Occipital lobe (tissue), 2 donors: ENCODE data around the gene ISG20. TPM values are rescaled to one million over a fixed set of nuclear protein-coding genes. Genes with fewer than 3 reads are reported as not detected.

ENCODE experiments used
- DNase-seq: peaks from one replicate; lab custom pipeline; 2025; lab: John Stamatoyannopoulos, UW
- total RNA-seq: library from RNA; depleted of rRNA; stranded (reverse); fragments of >200 nt; gene quantifications from one replicate; pipeline ENCODE4 v1.2.3, GENCODE V29; 2014

Gene ISG20
- total RNA-seq, 1 donor from 2014 or later, result not detected

DNA sequence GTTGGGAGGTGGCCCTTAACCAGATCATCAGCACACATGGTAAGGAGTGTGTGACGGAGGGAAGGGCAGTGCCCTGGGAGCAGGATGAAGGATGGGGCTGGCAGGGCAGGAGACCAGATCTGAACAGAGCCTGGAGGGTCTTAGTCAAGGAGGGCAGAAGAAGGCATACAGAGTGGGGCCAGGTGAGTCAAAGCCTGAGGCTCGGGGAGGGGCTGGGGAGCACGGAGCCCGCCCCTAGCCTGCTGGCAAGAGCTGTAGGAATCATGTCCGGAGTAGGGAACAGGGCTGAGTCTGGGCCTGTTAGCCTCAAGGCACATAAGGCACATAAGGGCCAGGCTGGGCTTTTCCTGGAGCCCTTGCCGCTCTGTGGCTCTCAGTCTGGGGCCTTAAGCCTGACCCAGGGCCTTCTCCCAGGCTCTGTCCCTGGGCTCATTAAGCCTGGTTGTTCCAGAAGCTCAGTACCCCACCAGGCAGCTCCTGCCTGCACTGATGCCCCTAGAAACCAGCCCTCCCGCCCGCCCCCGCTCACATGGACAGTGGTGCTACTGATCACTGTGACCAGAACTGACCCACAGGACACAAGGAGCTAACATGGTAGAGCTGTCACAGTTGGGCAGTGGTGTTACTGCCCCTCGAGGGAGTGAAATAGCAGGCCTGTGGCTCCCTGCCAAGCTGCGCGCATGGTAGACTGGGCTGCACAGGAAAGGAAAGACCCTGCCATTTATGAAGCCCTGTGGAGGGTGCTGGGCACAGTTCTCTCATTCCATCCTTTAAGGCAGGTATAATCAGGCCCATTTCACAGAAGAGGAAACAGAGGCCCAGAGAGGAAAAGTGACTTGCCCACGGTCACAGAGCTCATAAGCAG lies 14.6 kb downstream of the ISG20 start:
- DNase-seq, result no peak

DNA sequence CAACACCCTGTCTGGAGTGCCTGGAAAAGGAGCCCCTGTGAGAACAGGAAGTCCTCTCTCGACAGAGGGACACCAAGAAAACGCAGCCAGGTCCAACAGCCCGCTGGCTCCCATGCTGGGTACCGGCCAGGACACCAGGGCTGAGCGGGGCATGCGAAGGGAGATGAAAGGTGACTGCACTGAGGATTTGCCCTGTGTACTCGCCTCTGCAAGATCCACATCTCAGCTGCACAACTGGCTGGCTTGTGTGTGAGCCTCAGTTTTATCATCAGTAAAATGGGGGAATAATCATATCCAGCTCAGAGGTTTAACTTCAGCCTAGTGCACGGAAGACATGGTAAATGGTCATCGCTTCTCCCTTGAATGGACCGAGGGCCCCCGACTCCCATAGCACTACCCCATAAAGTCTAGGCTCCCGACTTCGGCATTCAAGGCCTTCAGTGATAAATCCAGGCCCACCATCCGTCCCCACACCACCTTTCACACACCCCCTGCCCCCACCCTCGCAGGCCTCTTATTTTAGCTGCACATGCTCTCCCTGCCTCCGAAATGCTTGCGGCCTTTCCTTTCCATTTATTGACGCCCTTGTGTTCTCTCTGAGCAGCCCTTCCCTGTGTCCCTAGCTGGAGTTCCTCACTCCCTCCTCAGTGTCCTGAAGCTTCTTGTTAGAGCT lies 15.8 kb downstream of the ISG20 start:
- no peak for DNase-seq

DNA sequence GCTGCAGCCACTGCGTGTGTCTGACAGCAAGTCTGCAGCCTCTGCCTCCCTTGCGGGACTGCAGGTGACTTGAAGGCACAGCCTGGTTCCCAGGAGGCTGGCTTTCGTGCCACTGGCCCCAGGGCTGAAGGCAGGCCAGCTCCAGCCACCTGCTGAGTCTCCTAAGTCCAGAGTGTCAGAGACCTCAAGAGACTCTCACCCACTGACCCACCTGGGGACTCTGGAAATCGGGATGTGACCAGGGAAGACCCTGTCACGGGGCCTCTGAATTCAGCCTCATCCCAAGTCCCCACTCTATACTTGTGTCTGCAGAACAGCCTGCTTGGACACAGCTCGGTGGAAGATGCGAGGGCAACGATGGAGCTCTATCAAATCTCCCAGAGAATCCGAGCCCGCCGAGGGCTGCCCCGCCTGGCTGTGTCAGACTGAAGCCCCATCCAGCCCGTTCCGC lies 16.3 kb downstream of the ISG20 start:
- DNase-seq, result no peak

DNA sequence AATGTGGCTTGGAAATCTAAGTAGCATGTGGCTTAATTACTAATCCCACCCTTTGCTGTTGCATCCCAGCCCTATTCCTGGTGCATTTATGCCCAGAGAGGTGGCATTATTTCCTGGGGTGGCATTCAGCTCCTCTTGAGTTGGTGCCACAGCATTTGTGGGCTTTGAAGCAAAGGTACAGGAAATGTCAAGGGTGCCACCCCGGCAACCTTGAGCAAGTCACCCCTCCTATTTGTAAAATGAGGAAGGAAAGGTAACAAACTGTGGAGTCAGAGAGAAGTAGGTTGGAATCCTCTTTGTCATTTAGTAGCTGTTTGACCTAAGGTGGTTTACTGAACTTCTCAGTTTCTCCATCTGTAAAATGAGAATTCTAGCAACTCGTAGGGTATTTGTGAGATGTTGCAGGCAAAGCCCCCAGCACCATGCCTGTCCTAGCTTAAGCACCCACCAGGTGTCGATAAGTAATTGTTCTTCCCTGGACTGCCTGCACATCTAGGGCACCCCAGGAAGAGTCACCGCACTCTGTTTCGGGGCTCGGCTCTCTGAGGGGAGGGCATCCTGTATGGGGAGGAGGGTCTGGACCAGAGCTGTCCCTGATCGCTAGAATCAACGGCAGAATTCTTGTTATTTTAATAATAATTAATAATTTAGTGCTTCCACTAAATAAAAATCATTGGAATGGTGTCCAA lies 17.1 kb downstream of the ISG20 start:
- DNase-seq, result no peak

DNA sequence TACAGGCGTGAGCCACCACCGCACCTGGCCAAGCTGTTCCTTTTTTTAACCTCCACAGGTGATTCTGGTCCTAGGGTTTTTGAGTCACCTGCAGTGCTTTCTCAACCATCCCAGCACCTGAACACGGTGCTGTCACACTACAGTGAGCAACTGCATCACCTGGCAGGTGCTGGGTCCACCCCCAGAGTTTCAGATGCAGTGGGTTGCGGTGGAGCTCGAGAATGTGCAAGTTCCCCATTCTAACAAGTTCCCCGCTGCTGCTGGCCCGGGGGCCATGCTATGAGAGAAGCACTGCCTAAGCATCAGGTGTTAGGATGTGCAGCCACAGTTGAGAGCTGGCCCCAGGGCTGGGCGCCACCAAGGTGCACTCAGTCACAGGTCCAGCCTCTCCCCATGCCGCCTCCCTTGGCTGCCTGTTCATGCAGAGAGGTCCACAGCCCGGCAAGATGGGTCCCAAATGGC lies 18.0 kb downstream of the ISG20 start:
- DNase-seq, result no peak

DNA sequence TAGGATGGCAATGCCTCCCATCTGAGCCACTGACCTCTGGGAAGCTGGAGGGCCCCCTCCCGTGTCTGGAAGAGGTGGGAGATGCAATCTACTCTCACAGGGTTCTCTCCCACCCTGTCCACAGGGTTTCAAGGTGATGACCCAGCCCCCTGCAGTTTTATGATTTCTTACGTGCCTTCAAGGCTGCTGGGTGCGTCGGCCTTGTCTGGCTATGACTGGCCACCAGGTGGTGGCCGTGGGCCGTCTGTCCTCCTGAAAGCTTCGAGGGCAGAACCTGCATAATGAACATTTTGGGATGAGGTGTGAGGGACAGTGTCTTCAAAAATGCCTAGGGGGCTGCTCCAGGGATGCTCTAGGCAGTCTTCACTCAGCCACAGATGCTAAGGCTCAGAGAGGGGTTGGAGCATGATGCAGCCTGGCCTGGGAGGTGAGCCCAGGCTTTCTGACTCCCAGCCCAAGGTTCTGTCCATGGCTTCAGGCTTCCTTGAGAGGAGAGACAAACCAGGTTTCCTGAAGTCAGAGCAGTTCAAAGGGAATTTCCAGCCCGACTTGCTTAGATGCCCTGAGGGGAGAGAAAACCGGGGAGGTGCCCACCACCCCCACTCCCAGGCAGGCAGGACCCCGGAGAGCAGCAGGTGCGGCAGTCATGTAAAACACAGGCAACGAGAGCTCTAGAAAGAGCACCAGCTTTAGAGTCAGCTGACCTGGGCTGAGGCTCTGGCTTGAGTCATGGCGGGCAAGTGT lies 18.7 kb downstream of the ISG20 start:
- no peak for DNase-seq

DNA sequence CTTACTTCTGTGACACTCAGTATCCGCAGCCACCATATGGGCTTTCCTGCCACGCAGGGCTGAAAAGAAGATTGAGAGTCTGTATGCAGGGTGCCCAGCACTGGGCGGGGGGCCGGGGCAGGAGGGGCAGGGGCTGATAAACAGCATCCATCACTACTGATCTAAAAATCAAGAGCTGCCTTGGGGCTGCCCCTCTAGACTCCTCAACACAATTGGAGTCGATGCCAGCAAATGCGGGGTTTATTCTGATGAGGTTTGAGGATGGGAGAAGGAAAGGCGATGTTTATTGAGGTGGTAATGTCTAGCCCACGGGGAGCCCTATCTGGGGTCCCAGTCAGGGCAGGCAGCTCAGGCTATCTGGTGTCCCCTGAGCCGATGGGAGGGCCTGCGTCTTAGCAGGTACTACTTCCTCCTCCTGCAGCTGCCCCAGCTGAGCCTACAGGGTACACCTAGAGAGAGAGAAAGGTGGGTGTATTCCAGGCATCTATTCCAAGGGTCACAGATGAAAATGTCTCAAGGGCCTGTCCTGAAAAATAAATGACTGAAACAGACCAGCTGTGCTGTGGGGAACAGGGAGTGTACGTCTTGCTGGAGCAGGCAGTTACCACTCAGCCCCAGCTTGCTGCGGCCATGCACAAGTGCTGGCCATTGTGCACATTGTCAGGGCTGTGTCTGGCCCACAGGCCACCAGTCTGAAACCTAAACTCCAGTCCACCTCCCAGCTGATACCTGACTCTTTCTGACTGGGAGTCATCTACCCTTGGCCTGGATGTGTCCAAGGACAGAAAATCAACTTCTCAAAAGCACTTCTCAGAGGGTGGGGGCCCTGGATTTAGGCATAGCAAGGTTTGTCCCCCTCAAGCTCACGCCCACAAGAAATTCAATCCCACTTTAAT lies 19.5 kb downstream of the ISG20 start:
- no peak for DNase-seq

DNA sequence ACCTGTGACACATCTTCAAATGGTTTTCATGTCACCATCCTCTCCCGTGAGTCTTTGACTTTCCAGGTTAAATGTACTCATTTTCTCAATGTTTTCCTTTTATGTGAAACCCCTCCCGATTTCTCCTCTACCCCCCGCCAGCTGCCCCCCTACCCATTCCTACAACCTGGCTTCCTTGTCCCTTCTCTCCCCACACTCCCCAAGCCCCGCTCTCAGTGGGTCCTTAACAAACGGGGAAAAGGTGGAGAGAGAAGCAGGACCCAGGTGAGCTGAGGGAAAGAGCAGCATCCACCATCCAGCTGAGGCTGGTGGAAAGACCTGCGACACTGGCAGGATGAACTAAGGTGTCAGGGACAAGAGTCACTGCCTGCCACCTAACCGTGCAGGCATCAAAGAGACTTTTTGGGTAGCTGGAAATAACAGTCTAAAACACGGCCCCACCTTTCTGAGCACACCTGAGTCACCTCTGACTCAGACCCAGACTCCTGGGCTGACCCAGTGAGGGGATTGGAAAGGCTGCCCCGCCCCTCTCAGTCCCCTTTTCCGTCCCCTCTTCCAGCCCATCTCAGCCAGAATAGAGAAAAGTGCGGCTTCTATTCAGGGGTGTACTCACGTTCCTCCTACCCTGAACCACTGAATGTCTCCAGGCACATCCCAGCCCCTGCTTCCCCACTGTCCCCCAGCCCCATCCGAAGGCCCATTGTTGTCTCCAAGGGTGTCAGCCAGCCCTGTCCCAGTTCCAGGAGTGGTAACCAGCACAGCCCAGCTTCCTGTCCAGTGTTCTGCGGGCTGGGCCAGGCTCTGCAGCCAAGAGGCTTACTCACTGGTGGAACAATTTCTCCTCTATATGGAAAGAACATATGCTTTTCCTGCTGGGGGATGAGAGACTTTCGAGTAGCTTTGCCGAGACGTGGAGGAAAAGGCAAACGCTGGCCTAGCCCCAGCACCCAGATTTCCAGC lies 20.4 kb downstream of the ISG20 start:
- DNase-seq, result peak; percentile 16

DNA sequence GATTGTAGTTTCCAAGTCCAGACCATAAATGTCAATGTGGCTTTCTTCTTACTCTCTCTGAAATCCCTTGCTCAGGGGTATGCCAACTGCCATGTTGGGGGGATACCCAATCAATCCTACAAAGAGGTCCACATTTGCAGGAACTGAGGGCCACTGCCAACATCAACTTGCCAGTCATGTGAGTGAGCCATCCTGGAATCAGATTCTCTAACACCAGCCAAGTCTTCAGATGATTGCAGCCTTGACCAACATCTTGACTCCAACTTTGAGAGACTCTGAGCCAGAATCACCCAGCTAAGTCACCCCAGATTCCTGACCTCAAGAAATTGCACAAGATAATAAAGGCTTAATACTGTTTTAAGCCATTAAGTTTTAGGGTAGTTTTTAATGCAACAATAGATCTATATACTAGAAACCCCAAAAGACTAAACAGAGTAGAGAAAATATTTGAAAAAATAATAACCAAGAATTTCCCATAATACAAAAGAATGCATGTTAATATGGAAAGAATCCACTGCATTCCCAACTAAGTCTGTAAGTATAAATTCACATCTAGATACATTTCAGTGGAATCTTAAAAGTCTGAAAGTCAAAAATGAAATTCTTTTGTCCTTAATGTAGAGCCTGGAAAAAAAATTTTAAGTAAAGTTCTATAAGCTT lies 22.4 kb downstream of the ISG20 start:
- DNase-seq, result no peak

DNA sequence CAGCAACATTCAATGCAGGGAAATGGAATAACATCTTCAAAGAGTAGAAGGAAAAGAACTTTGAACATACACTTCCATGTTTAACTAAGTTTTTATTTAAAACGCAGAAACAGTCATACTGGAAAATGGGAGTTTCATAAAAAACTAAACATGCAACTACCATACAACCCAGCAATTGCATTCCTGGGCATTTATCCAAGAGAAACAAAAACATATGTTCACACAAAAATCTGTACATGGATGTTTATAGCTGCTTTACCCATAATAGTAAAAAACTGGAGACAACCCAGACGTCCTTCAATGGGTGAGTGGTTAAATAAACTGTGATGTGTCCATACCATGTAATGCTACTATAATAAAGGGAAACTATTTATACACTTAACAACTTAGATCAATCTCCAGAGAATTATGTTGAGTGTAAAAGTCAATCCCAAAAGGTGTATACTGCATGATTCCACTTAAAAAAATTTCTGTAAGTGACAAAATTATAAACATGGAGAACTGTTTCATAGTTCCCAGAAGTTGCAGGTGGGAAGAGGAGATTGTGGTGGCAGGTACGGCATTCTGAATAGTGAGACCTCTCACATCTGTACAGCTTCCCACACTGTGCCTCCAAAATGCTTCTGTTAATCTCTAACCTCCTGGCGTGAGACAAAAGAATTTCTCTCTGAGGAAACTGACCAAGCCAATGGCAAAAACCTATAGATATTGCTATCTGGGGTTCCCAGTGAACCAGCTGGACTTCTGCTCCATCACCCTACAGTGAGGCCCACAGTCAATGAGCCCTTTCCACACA lies 23.1 kb downstream of the ISG20 start:
- DNase-seq, result no peak

DNA sequence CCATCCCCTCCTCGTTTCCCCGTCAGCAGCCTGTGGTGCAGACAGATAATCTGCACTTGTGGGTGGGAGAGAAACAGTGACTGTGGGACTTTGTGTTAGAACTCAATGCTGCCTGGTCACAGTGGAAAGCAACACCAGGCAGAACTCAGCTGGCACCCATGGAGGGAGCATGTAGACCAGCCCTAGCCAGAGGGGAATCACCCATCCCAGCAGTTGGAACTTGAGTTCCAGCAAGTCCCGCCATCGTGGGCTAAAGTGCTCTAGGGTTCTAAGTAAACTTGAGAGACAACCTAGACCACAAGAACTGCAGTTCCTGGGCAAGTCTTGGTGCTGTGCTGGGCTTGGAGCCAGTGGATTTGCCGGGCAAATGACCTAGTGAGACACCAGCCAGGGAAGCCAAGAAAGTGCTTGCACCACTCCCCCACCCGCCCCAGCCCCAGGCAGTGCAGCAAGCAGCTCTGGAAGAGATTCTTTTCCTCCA lies 24.4 kb downstream of the ISG20 start:
- DNase-seq, result no peak

DNA sequence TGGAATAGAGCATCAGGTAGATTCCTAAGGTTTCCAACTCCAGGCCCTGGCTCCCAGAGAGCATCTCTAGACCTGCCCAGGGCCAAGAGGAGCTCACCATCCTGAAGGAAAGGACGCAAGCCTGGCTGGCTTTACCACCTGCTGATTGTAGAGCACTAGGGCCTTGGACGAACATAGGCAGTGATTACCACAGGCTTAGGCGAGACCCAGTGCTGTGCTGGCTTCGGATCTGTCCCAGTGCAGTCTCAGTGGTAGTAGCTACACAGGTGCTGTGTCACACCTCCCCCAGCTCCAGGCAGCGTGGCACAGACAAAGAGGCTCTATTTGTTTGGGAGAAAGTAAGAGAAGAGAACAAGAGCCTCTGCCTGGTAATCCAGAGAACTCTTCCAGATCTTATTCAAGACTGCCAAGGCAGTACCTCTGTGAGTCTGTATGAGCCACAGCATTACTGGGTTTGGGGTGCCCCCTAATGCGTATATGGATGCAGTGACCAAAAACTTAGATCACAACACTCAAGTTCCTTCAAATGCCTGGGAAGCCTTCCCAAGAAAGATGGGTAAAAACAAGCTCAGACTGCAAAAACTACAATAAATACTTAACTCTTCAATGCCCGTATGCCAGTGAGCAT lies 25.4 kb downstream of the ISG20 start:
- no peak for DNase-seq

DNA sequence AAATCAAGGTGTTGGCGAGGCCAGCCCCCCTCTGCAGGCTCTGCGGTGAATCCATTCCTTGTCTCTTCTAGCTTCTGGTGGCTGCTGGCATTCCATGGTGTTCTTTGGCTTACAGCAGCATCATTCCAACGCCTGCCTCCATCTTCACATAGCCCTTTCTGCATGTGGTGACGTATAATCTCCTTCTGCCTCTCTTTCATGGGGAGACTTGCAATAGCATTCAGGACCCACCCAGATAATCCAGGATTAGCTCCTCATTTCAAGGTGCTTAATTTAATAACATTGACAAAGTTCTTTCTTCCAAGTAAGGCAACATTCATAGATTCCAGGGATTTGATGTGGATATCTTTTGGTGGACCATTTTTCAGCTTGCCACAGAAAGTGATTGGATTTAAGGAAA lies 35.8 kb downstream of the ISG20 start:
- DNase-seq, result no peak

DNA sequence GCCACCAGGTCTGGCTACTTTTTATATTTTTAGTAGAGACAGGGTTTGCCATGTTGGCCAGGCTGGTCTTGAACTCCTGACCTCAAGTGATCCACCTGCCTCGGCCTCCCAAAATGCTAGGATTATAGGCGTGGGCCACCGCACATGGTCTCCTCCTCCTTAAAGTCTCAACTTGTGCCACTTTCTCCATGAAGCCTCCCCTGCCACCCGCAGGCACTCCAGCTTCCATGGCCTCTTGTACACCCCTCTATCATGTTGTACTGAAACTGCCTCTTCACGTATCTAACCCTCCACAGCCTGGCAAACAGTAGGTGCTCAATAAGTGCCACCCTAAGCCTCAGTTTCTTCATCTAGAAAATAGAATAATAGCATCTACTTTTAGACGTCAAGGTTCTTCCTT lies 39.9 kb downstream of the ISG20 start:
- DNase-seq, result no peak

DNA sequence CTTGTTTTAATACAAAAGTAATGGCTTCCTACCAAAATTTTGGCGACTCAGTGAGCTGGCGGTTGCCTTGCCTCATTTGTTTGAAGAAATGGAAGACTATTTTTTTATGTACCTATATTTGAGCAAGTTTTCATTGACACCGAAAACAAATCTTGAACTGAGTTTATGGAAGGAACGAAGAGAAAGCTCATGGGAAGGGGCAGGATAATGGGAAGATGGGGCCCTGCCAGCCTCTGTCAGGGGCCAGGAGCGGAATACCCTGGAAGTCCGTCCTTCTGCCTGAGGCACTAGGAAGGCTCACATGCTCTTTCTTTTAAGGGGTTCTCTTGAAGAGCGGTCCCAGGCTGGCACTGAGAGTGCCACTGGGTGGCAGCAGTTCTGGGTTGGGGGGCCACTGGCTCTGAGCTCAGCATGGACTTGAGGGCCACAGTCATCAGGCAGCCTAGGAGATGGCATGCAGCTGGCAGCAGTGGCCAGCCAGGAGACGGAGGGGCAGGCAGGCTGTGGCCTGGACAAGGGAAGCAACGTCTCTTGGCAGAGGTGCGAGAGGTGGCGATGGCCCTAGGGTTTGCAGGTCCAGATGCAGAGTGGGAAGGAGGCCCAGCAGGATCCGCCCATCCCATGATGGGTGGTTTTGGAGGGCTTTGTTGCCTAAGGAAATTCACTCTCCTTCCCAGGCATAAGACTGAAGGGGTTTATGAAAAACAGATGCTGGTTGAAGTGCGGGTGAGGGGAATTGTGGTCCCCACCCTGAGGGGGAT lies 41.6 kb downstream of the ISG20 start:
- DNase-seq, result no peak

DNA sequence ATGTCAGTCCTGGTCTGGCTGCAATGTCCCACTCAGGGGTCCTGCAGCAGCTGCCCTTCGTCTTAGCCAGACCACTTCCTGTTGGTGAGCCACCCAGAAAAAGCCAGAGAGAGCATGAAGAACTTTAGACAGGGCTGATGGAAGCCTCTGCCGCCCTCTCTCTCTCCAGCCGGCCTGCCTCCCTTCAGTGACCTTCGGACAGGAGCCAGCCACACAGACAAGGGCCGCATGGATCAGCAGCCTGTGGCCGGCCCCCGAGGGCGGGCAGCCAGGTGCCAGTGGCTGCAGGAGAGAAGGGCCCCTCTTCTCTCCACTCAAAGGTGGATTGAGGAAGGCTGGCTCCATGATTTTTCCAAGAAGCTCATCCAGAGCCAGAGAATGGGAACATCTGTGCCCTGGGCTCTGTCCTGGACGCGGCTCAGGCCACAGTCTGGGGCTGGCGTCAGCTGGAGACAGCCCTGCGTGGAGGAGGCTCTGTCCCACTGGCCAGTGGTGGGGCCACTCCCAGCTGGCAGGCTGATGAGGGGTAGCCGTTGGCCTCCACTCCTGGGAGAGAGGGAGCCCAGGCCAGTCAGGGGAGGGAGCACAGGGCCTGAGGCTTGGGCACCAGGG lies 42.9 kb downstream of the ISG20 start:
- peak; percentile 47 for DNase-seq
